MCF 10A (cell line): ENCODE measurements around the gene BCL2. TPM values are rescaled to one million over a fixed set of nuclear protein-coding genes. Genes with fewer than 3 reads are reported as not detected.

ENCODE experiments used
- BruUV-seq: library from RNA; stranded (reverse); fragments of 400-500 nt; replicated peaks from 2 replicates; lab custom pipeline; 2021; lab: Mats Ljungman, UMichigan
- CTCF ChIA-PET: fragments of 300-600 bp; sonication (Branson Sonifier 250); formaldehyde crosslinking; extraction: SDS; loops from one replicate; lab custom pipeline; 2021; ENCODE audit warnings: antibody characterized with exemption, inconsistent platforms; lab: Yijun Ruan, JAX
- POLR2A ChIA-PET: fragments of 300-600, 350-650 bp; sonication (Branson Sonifier 250); formaldehyde crosslinking; extraction: SDS; loops from one replicate; lab custom pipeline; 2020; ENCODE audit warnings: antibody characterized with exemption, inconsistent platforms; lab: Yijun Ruan, JAX
- DNase-seq: peaks from one replicate; pipeline ENCODE4 v3.0.0-alpha.2; 2018; ENCODE audit not compliant: unreplicated experiment
- H3K27ac Mint-ChIP-seq: one replicate; pipeline ENCODE4 v1.8.0; 2022; ENCODE audit warnings: mild to moderate bottlenecking, low read depth, mixed read lengths; ENCODE audit not compliant: unreplicated experiment
- H3K27me3 Mint-ChIP-seq: one replicate; pipeline ENCODE4 v1.8.0; 2022; ENCODE audit warnings: mixed read lengths; ENCODE audit not compliant: insufficient read depth, unreplicated experiment
- H3K36me3 Mint-ChIP-seq: one replicate; pipeline ENCODE4 v1.8.0; 2022; ENCODE audit warnings: mild to moderate bottlenecking, moderate library complexity, mixed read lengths; ENCODE audit not compliant: insufficient read depth, unreplicated experiment
- H3K4me1 Mint-ChIP-seq: one replicate; pipeline ENCODE4 v1.8.0; 2022; ENCODE audit warnings: mixed read lengths; ENCODE audit not compliant: insufficient read depth, unreplicated experiment
- H3K4me3 Mint-ChIP-seq: one replicate; pipeline ENCODE4 v1.8.0; 2022; ENCODE audit warnings: mild to moderate bottlenecking, moderate library complexity, mixed read lengths; ENCODE audit not compliant: unreplicated experiment
- H3K9me3 Mint-ChIP-seq: one replicate; pipeline ENCODE4 v1.8.0; 2022; ENCODE audit warnings: mixed read lengths; ENCODE audit not compliant: unreplicated experiment
- CTCF ChIP-seq: fragments of 200-600 bp; IDR thresholded peaks from one replicate; pipeline ENCODE4 v1.8.0; 2022; ENCODE audit warnings: antibody characterized with exemption, mild to moderate bottlenecking; ENCODE audit not compliant: unreplicated experiment
- intact Hi-C: fragments of 100-400 bp; cut with micrococcal nuclease; formaldehyde crosslinking; loops from 2 replicates; pipeline ENCODE4 v1.14.1; 2022
- total RNA-seq: library from RNA; stranded (reverse); gene quantifications from 2 replicates; pipeline ENCODE4 v1.2.3, GENCODE V29; 2022

BCL2 gene
- total RNA-seq, 1 experiment from 2014 or later, result 3.0 TPM

GRCh38 chr18:63157293-63158011, 162.1 kb downstream of the BCL2 start:
- POLR2A ChIA-PET, result no interaction called here
- H3K9me3 Mint-ChIP-seq, result no peaks in the 10 kb centered on the region
- intact Hi-C loops, result no loop called here
- DNase-seq, result no peak
- no TSS peak for BruUV-seq
- H3K27ac Mint-ChIP-seq, result no peak overlapping the region
- CTCF ChIA-PET, result interaction anchor here (1.7 kb wide), 1 partner anchor 26 kb away, joined by 6 read pairs; no protein-coding TSS in a partner anchor
- TF ChIP-seq CTCF, result no peak
- no peak overlapping the region for H3K4me3 Mint-ChIP-seq
- H3K4me1 Mint-ChIP-seq, result peaks cover 19% of the 10 kb centered on the region
- peaks cover 10% of the 10 kb centered on the region for H3K27me3 Mint-ChIP-seq
- peaks cover 4% of the 10 kb centered on the region for H3K36me3 Mint-ChIP-seq

- DNase-seq, result no peak
- Mint-ChIP-seq H3K27me3 (peaks cover 10% of the 10 kb centered on the region), H3K4me3 (peak overlapping the region; percentile 72), H3K9me3 (no peaks in the 10 kb centered on the region), H3K36me3 (peaks cover 4% of the 10 kb centered on the region), H3K4me1 (peaks cover 8% of the 10 kb centered on the region), H3K27ac (no peak overlapping the region)
- BruUV-seq, result no TSS peak
- intact Hi-C loops, result no loop called here
- ChIA-PET CTCF (interaction anchor here (0.6 to 2.8 kb wide), 8 partner anchors 11 to 316 kb away, joined by 3 to 13 read pairs (median 3); no protein-coding TSS in a partner anchor), POLR2A (no interaction called here)
- TF ChIP-seq CTCF, result no peak
Observed at GRCh38 chr18:63155910-63156773, 163.4 kb downstream of the BCL2 start.

- ChIA-PET POLR2A (interaction anchor here (1.4 kb wide), 1 partner anchor 83 kb away, joined by 3 read pairs; no protein-coding TSS in a partner anchor), CTCF (interaction anchor here (0.5 to 2.8 kb wide), 15 partner anchors 10 to 898 kb away, joined by 3 to 13 read pairs (median 3); no protein-coding TSS in a partner anchor)
- H3K27me3 Mint-ChIP-seq, result peaks cover 10% of the 10 kb centered on the region
- H3K27ac Mint-ChIP-seq, result no peak overlapping the region
- peaks cover 4% of the 10 kb centered on the region for H3K36me3 Mint-ChIP-seq
- H3K4me3 Mint-ChIP-seq, result peak overlapping the region; percentile 72
- DNase-seq, result peak; percentile 71
- intact Hi-C loops, result no loop called here
- H3K4me1 Mint-ChIP-seq, result peaks cover 8% of the 10 kb centered on the region
- H3K9me3 Mint-ChIP-seq, result no peaks in the 10 kb centered on the region
- TF ChIP-seq CTCF, result peak; percentile 58
- BruUV-seq, result no TSS peak
Observed at GRCh38 chr18:63155169-63155852, 164.3 kb downstream of the BCL2 start.
